ENCODE measurements around the gene ARX.

ARX gene

DNA sequence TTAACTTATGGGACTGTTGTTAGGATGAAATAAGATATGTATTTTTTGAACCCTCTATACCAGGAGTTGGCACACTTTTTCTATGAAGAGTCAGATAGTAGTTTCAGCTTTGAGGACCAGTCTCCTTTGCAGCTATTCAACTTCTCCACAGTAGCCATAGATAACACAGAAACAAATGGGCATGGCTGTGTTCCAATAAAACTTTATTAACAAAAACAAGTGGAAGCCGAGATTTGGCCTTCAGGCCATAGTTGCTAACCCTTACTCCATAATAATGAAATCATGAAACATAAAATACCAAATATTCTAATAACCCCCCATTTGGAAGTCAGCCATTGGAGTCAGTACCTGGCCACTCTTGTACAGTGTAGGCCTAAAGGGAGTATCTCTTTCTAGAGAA lies 30.6 kb downstream of the ARX start:
- Histone ChIP-seq H3K9ac (ENCODE audit: low read depth, low read length) (no peak overlapping the region), H3K36me3 (ENCODE audit: control insufficient read depth, insufficient read depth, low read length) (no peaks in the 10 kb centered on the region), H3K9me3 (ENCODE audit: control insufficient read depth, insufficient read depth, low read length) (no peaks in the 10 kb centered on the region), H3K4me3 (ENCODE audit: low read depth, low read length) (no peak overlapping the region), H3K27me3 (ENCODE audit: control insufficient read depth, insufficient read depth, low read length) (no peaks in the 10 kb centered on the region), H3K4me1 (ENCODE audit: control insufficient read depth, insufficient read depth, low read length) (peaks cover 2% of the 10 kb centered on the region)

DNA sequence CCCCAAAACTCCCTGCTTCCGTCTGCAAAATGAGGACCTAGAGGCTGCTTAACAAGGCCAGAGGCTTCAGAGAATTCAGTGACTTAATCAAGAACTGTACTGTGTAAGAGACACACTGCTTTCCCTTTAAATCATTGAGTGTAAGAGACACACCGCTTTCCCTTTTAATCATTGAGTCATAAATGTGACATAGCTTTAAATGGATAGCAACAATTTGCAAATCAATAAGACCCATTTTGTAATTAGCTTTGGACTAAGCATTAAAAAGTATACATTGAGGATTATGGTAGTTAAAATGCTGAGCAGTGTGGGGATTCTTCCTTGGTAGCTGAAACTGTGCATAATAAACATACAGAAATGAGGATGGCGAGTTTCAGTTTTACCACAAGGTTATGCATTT lies 31.8 kb downstream of the ARX start:
- H3K36me3 ChIP-seq (ENCODE audit: control insufficient read depth, insufficient read depth, low read length): no peaks in the 10 kb centered on the region
- peaks cover 2% of the 10 kb centered on the region for H3K4me1 ChIP-seq (ENCODE audit: control insufficient read depth, insufficient read depth, low read length)
- no peak overlapping the region for H3K9ac ChIP-seq (ENCODE audit: low read depth, low read length)
- no peaks in the 10 kb centered on the region for H3K9me3 ChIP-seq (ENCODE audit: control insufficient read depth, insufficient read depth, low read length)
- H3K27me3 ChIP-seq (ENCODE audit: control insufficient read depth, insufficient read depth, low read length): no peaks in the 10 kb centered on the region
- H3K4me3 ChIP-seq (ENCODE audit: low read depth, low read length): no peak overlapping the region

DNA sequence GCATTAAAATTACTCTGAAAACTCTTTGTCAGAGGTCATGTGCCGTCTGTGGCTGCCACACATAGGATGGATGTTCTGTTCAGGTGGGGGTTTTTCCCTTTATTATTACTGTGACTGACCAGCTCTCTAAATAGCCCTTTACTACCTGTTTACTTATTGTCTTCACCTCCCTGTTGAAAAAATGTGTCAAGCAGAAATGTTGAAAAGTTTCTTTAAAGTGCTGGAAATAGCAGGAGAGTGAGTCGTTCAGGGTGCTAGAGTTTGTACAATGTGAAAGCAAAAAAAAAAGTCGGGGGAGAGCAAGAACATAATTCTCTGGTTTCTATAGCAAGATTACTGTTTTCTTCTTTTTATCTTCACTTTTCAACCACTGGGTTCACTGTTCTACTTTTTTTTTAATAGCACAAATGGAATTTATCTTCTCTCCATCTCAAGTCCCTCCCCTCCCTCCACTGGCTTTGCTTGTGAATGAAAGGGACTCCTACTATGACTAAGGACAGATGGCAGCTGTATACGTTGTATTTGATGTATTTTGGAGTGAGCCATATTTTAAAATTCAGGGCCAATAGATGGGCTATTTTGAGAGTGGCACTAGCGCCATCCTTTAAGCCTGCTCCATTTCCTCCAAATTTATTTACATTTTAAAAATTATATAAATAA lies 33.3 kb downstream of the ARX start:
- Histone ChIP-seq H3K9ac (ENCODE audit: low read depth, low read length) (no peak overlapping the region), H3K4me3 (ENCODE audit: low read depth, low read length) (no peak overlapping the region), H3K9me3 (ENCODE audit: control insufficient read depth, insufficient read depth, low read length) (no peaks in the 10 kb centered on the region), H3K4me1 (ENCODE audit: control insufficient read depth, insufficient read depth, low read length) (peaks cover 2% of the 10 kb centered on the region), H3K36me3 (ENCODE audit: control insufficient read depth, insufficient read depth, low read length) (no peaks in the 10 kb centered on the region), H3K27me3 (ENCODE audit: control insufficient read depth, insufficient read depth, low read length) (no peaks in the 10 kb centered on the region)

DNA sequence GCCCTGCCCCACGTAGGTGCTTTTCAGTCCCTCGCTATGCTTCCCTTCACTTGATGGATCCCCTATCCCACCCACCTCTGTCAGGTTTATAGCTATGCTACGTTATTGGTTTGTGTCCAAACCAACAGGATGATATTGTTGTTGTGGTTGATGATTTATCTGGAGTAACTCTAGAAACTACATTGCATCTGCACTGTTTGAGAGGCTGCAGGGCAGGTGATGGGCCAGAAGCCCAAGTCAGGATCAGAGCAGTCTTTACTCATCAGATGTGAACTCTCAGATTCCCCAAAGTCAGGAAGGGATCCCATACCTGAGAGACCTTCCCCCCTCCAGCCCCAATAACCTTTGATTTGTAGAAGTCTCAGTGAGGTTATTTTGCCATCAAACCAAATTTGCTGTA lies 34.7 kb downstream of the ARX start:
- peaks cover 2% of the 10 kb centered on the region for H3K4me1 ChIP-seq (ENCODE audit: control insufficient read depth, insufficient read depth, low read length)
- no peaks in the 10 kb centered on the region for H3K9me3 ChIP-seq (ENCODE audit: control insufficient read depth, insufficient read depth, low read length)
- H3K9ac ChIP-seq (ENCODE audit: low read depth, low read length): no peak overlapping the region
- H3K4me3 ChIP-seq (ENCODE audit: low read depth, low read length): no peak overlapping the region
- H3K36me3 ChIP-seq (ENCODE audit: control insufficient read depth, insufficient read depth, low read length): no peaks in the 10 kb centered on the region
- no peaks in the 10 kb centered on the region for H3K27me3 ChIP-seq (ENCODE audit: control insufficient read depth, insufficient read depth, low read length)

DNA sequence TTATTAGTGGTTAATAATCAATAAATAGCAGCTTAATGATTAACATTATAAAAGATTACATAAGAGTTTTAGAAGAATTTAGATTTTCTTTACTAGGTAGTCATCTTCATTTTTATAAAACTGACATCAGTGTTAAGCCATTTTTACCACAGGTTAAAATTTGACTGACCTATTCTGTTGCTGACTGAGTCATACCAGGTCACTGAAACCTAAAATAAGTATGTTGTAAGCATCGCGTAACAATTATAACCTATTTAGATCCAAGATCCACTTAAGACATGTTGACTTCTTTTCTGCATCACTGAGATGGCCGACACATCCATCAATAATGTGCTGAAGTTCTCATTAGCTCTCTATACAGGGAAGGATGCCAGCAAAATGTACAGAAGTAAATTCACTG lies 36.7 kb downstream of the ARX start:
- no peaks in the 10 kb centered on the region for H3K9me3 ChIP-seq (ENCODE audit: control insufficient read depth, insufficient read depth, low read length)
- H3K36me3 ChIP-seq (ENCODE audit: control insufficient read depth, insufficient read depth, low read length): no peaks in the 10 kb centered on the region
- no peak overlapping the region for H3K9ac ChIP-seq (ENCODE audit: low read depth, low read length)
- no peaks in the 10 kb centered on the region for H3K27me3 ChIP-seq (ENCODE audit: control insufficient read depth, insufficient read depth, low read length)
- no peak overlapping the region for H3K4me3 ChIP-seq (ENCODE audit: low read depth, low read length)
- peaks cover 2% of the 10 kb centered on the region for H3K4me1 ChIP-seq (ENCODE audit: control insufficient read depth, insufficient read depth, low read length)

DNA sequence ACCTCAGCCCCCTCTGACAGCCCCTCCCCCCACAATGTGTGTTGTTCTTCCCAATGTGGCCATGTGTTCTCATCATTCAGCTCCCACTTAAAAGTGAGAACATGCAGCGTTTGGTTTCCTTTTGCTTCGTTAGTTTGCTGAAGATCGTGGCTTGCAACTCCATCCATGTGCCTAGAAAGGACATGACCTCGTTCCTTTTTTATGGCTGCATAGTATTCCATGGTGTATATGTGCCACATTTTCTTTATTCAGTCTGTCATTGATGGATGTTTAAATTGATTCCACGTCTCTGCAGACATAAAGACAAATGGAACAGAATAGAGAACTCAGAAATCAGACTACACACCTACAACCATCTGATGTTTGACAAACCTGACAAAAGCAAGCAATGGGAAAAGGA lies 46.0 kb downstream of the ARX start:
- Histone ChIP-seq H3K9ac (ENCODE audit: low read depth, low read length) (no peak overlapping the region), H3K4me3 (ENCODE audit: low read depth, low read length) (no peak overlapping the region), H3K36me3 (ENCODE audit: control insufficient read depth, insufficient read depth, low read length) (no peaks in the 10 kb centered on the region), H3K27me3 (ENCODE audit: control insufficient read depth, insufficient read depth, low read length) (no peaks in the 10 kb centered on the region), H3K9me3 (ENCODE audit: control insufficient read depth, insufficient read depth, low read length) (no peaks in the 10 kb centered on the region), H3K4me1 (ENCODE audit: control insufficient read depth, insufficient read depth, low read length) (no peaks in the 10 kb centered on the region)

DNA sequence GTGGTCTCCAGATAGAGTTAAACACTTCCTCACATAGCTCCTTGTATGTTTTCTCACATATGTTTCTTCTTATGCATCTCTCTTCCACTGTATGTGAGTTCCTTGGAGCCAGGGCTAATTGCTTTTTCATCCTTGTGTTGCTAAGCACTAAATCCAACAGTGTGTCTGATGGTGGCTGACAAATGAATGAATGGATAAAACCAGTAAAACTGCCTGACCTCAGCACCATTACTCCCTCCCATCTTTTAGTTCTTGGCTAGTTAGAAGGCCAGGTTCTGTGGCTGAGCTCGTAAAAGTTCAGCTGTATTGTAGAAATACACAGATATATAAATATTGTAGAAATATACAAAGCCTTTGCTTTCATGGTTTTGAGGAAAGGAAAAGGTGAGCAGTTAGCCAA lies 50.4 kb downstream of the ARX start:
- Histone ChIP-seq H3K4me3 (ENCODE audit: low read depth, low read length) (no peak overlapping the region), H3K27me3 (ENCODE audit: control insufficient read depth, insufficient read depth, low read length) (no peaks in the 10 kb centered on the region), H3K9me3 (ENCODE audit: control insufficient read depth, insufficient read depth, low read length) (no peaks in the 10 kb centered on the region), H3K4me1 (ENCODE audit: control insufficient read depth, insufficient read depth, low read length) (peaks cover 6% of the 10 kb centered on the region), H3K9ac (ENCODE audit: low read depth, low read length) (no peak overlapping the region), H3K36me3 (ENCODE audit: control insufficient read depth, insufficient read depth, low read length) (no peaks in the 10 kb centered on the region)

DNA sequence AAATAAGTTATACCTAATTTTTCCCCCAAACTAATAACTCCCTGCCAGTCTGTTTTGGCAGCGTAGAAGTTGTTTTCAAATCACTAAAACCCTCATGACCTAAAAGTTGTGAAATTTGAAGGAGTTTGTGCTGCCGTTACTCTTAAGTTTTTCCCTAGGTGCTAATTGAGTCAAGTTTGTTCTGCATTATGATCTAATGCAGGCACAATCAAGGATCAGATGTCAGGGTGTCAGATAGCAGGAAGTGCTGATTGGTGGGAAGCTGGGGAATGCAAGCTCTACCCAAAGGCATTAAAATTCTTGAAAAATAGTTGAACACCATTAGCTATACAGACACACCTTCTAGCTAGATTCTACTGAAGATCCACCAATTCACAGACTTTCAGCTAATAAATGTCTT lies 51.9 kb downstream of the ARX start:
- Histone ChIP-seq H3K36me3 (ENCODE audit: control insufficient read depth, insufficient read depth, low read length) (no peaks in the 10 kb centered on the region), H3K9me3 (ENCODE audit: control insufficient read depth, insufficient read depth, low read length) (no peaks in the 10 kb centered on the region), H3K4me3 (ENCODE audit: low read depth, low read length) (no peak overlapping the region), H3K27me3 (ENCODE audit: control insufficient read depth, insufficient read depth, low read length) (no peaks in the 10 kb centered on the region), H3K9ac (ENCODE audit: low read depth, low read length) (no peak overlapping the region), H3K4me1 (ENCODE audit: control insufficient read depth, insufficient read depth, low read length) (peaks cover 6% of the 10 kb centered on the region)

DNA sequence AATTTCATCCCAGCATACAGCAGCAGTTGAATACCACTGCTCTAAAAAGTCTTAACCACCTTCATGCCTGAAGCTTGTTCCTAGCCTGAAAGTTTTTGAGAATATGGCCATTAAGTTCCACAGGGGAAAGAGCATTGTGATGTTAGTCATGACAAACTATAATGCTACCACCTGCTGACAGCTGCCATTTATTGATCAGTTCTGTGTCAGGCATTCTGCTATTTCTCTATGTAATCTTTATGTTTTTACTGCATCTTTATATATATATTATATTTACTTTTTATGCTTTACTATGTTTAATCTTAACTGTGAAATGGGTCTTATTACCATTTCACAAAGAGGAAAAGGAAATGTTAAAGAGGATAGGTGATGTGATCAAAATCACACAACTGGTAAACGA lies 54.0 kb downstream of the ARX start:
- Histone ChIP-seq H3K36me3 (ENCODE audit: control insufficient read depth, insufficient read depth, low read length) (no peaks in the 10 kb centered on the region), H3K9ac (ENCODE audit: low read depth, low read length) (no peak overlapping the region), H3K4me1 (ENCODE audit: control insufficient read depth, insufficient read depth, low read length) (peaks cover 7% of the 10 kb centered on the region), H3K27me3 (ENCODE audit: control insufficient read depth, insufficient read depth, low read length) (no peaks in the 10 kb centered on the region), H3K9me3 (ENCODE audit: control insufficient read depth, insufficient read depth, low read length) (no peaks in the 10 kb centered on the region), H3K4me3 (ENCODE audit: low read depth, low read length) (no peak overlapping the region)

DNA sequence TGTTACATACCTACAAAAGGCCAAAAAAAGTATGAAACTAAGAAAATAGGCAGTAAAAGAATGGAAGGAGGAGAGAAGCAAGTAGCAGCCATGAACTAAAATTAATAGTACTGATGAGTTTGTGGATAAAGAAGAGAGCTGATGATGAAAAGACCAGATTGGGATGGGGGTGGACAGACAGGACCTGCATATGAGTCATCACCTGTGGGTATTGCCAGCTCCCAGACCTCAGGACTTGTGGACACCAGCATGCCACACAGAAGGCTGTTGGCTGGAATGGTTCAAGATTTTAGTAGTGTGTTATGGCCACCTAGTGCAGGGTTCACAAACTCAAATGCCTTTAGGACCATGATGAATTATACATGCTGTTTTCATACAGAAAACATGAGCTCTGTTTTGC lies 58.9 kb downstream of the ARX start:
- Histone ChIP-seq H3K9me3 (ENCODE audit: control insufficient read depth, insufficient read depth, low read length) (no peaks in the 10 kb centered on the region), H3K9ac (ENCODE audit: low read depth, low read length) (no peak overlapping the region), H3K36me3 (ENCODE audit: control insufficient read depth, insufficient read depth, low read length) (no peaks in the 10 kb centered on the region), H3K27me3 (ENCODE audit: control insufficient read depth, insufficient read depth, low read length) (no peaks in the 10 kb centered on the region), H3K4me1 (ENCODE audit: control insufficient read depth, insufficient read depth, low read length) (peaks cover 7% of the 10 kb centered on the region), H3K4me3 (ENCODE audit: low read depth, low read length) (no peak overlapping the region)

DNA sequence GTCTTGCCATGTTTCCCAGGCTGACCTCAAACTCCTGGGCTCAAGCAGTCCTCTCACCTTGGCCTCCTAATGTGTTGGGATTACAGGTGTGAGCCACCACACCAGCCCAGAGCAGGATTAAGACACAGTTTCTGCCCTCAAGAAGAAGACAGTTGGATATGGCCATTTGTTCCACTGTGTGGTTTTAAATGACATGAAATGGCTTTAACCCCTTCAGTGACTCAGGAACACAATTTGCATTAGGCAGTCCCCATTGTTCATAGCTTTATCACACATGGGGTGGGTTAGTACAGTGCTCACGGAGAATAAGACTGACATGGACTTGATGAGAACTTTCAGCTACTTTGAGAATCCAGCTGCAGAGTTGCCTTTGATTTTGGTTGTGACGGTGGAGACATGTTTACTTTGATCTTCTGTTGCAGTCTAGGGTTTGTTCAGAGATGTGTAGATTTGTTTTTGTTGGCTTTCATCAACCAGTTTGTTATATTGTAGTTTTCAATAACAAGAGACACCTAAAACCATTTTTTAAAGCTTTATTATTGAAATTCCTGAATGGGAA lies 60.3 kb downstream of the ARX start:
- H3K27me3 ChIP-seq (ENCODE audit: control insufficient read depth, insufficient read depth, low read length): no peaks in the 10 kb centered on the region
- H3K4me1 ChIP-seq (ENCODE audit: control insufficient read depth, insufficient read depth, low read length): peaks cover 11% of the 10 kb centered on the region
- no peak overlapping the region for H3K4me3 ChIP-seq (ENCODE audit: low read depth, low read length)
- H3K9ac ChIP-seq (ENCODE audit: low read depth, low read length): no peak overlapping the region
- no peaks in the 10 kb centered on the region for H3K36me3 ChIP-seq (ENCODE audit: control insufficient read depth, insufficient read depth, low read length)
- no peaks in the 10 kb centered on the region for H3K9me3 ChIP-seq (ENCODE audit: control insufficient read depth, insufficient read depth, low read length)

DNA sequence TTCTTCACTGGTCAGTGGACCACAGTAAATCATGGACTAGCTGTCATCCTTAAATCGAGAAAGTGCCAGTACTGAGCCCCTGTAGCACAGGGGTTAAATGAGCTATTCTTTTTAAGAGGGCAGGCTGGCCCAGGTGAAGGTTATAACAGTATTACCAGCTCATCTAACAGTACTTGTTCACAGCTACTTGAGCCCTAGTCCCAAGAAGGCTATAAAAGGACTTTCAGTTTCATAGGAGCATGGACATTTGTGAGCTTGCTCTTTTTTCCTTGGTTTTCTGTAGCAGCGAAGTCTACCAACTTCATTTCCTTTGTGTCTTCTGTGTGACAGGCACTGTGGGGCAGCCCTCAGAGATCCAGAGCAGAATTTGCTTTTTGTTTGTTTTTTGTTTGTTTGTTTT lies 61.0 kb downstream of the ARX start:
- Histone ChIP-seq H3K4me1 (ENCODE audit: control insufficient read depth, insufficient read depth, low read length) (peaks cover 11% of the 10 kb centered on the region), H3K36me3 (ENCODE audit: control insufficient read depth, insufficient read depth, low read length) (no peaks in the 10 kb centered on the region), H3K4me3 (ENCODE audit: low read depth, low read length) (no peak overlapping the region), H3K27me3 (ENCODE audit: control insufficient read depth, insufficient read depth, low read length) (no peaks in the 10 kb centered on the region), H3K9ac (ENCODE audit: low read depth, low read length) (no peak overlapping the region), H3K9me3 (ENCODE audit: control insufficient read depth, insufficient read depth, low read length) (no peaks in the 10 kb centered on the region)

Data from iPS-15b (cell line).